ENCODE measurements around the gene COPA. TPM values are rescaled to one million over a fixed set of nuclear protein-coding genes. Genes with fewer than 3 reads are reported as not detected.

Gene COPA
- total RNA-seq, 1 experiment from 2014 or later, result 118 TPM

DNA sequence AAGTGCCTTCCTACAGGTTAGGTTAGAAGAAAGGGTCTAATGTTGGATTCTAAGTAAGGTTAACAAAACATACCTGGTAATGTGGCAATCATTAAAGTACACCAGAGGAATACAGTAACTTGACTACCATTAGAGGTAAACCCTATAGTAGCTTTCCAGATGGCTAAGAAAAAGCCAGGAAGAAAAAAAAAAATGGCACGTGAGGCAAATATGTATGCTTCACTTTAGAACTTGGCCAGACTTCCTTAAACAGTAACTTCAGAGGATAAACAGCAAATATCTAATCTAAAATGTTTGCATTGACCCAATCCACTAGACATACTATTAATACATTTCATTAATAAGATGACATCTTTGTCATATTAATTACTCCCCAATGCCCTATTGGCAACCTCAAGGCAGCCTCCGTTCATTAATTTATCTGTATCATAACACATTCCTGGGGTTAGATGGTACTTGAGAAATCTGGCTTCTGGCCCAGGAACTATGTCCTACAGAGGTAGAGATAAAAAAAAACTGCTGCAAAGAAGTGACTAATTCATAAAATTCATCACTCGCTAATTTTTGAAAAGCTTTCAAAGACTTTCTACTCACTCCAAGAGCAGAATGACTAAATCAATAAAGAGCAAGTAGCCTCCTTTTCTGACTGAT, 86.5 kb downstream of the COPA start:
- Histone ChIP-seq H3K4me2 (ENCODE audit: insufficient read depth, insufficient read length, low read length) (no peak overlapping the region), H3K4me1 (ENCODE audit: insufficient read depth, low read length) (0 out of 2 replicates have a peak, but pooled peaks cover 2% of the 10 kb centered on the region)

More for the DNA sequence above, 86.5 kb downstream of the COPA start:
- H3K27ac ChIP-seq (ENCODE audit: insufficient read length, low read depth, low read length), result no peak overlapping the region
- H2BK15ac ChIP-seq (ENCODE audit: low read depth, low read length), result no peak overlapping the region
- H4K91ac ChIP-seq (ENCODE audit: insufficient read length, low read depth, low read length), result no peak overlapping the region
- TF ChIP-seq, protein P1, sequence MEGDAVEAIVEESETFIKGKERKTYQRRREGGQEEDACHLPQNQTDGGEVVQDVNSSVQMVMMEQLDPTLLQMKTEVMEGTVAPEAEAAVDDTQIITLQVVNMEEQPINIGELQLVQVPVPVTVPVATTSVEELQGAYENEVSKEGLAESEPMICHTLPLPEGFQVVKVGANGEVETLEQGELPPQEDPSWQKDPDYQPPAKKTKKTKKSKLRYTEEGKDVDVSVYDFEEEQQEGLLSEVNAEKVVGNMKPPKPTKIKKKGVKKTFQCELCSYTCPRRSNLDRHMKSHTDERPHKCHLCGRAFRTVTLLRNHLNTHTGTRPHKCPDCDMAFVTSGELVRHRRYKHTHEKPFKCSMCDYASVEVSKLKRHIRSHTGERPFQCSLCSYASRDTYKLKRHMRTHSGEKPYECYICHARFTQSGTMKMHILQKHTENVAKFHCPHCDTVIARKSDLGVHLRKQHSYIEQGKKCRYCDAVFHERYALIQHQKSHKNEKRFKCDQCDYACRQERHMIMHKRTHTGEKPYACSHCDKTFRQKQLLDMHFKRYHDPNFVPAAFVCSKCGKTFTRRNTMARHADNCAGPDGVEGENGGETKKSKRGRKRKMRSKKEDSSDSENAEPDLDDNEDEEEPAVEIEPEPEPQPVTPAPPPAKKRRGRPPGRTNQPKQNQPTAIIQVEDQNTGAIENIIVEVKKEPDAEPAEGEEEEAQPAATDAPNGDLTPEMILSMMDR (conservative IDR thresholded peaks at IDR 0.05), result no peak
- H3K36me3 Mint-ChIP-seq (ENCODE audit: insufficient read depth in 1 of 3, low read depth in 3 of 3), result peaks cover 9 to 36% (median 21%) of the 10 kb centered on the region in 3 experiments
- H2AFZ ChIP-seq (ENCODE audit: low read length), result no peak overlapping the region
- no peak overlapping the region for H3T11ph ChIP-seq (ENCODE audit: low read length)
- no peak overlapping the region for H3K4me3 Mint-ChIP-seq
- no peaks in the 10 kb centered on the region for H3K23me2 ChIP-seq (ENCODE audit: insufficient read length, low read depth, low read length, poor library complexity, severe bottlenecking)
- no CpG with 5 or more reads among the region's 3 CpGs for WGBS (ENCODE audit: extremely low coverage, insufficient read length, low lambda C conversion rate)
- H3K27me3 ChIP-seq (ENCODE audit: insufficient read depth, low read length), result no peaks in the 10 kb centered on the region
- H4K8ac ChIP-seq (replicated peaks; ENCODE audit: insufficient read length, low read depth, low read length), result no peak overlapping the region
- H3K9ac ChIP-seq (ENCODE audit: extremely low read depth, insufficient read length, low read length), result no peak overlapping the region
- 0 out of 7 replicates have a peak overlapping the region, but pooled peaks of 1 of the 3 experiments have one; percentile 32 for H3K27ac Mint-ChIP-seq
- no peak overlapping the region for H3K18ac ChIP-seq (ENCODE audit: insufficient read length, low read depth, low read length)
- H3K9me3 ChIP-seq (ENCODE audit: control insufficient read depth, low read depth, low read length), result no peaks in the 10 kb centered on the region
- H2BK120ac ChIP-seq (ENCODE audit: low read depth, low read length, poor library complexity, severe bottlenecking), result no peak overlapping the region
- peaks cover 2% of the 10 kb centered on the region for H3K79me1 ChIP-seq (ENCODE audit: insufficient read depth, low read depth, low read length, poor library complexity, severe bottlenecking)
- H3K27me3 Mint-ChIP-seq (ENCODE audit: low read depth), result no peaks in the 10 kb centered on the region
- DNase-seq, result no peak
- H3K23ac ChIP-seq (ENCODE audit: insufficient read length, low read depth, low read length), result no peak overlapping the region
- no peak overlapping the region for H3K14ac ChIP-seq (ENCODE audit: insufficient read depth, low read length)
- no peaks in the 10 kb centered on the region for H3K9me3 Mint-ChIP-seq
- no peak overlapping the region for H3K4ac ChIP-seq (ENCODE audit: low read depth, low read length)
- no peak overlapping the region for H2BK20ac ChIP-seq (ENCODE audit: low read depth, low read length, poor library complexity, severe bottlenecking)
- no peak overlapping the region for H2AK5ac ChIP-seq (ENCODE audit: insufficient read length, low read length)
- no peaks in the 10 kb centered on the region for H4K20me1 ChIP-seq (ENCODE audit: control insufficient read depth, insufficient read depth, insufficient read length)
- peaks cover 6% of the 10 kb centered on the region for H3K79me2 ChIP-seq (ENCODE audit: insufficient read depth, low read length)
- H2BK5ac ChIP-seq (ENCODE audit: insufficient read length, low read length), result no peak overlapping the region
- H3K56ac ChIP-seq (ENCODE audit: insufficient read length, low read depth, low read length), result no peak overlapping the region
- no peak overlapping the region for H2BK12ac ChIP-seq (ENCODE audit: insufficient read length, low read depth, low read length)
- H3K4me1 Mint-ChIP-seq, result peaks cover 29 to 34% of the 10 kb centered on the region in 2 experiments
- no peak overlapping the region for H4K5ac ChIP-seq (ENCODE audit: insufficient read length, low read depth, low read length)

All from H9 (cell line).